Measurements from ENCODE around the gene ZNF784. TPM values are rescaled to one million over a fixed set of nuclear protein-coding genes. Genes with fewer than 3 reads are reported as not detected.

ZNF784 gene
- total RNA-seq, 2 experiments from 2014 or later: 3.6 to 3.7 TPM

DNA sequence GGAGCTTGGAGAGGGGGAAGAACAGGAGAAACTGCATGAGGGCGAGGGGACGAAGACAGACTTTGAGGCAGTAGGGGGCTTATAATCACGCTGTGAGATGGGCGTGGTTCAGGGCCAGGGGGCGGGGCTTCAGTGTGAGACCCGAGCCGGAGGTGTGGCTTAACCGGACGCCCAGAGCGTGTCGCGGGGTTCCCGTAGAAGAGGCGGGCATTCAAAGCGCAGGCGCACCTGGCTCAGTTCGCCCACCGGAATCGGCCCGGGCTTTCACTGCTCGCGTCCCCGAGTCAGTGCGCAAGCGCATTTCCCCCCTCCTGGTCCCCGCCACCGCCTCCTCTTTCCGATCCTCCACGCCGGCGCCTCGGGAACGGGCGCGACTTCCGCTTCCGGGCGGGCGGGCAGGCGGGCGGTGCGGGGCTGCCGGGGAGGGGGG is 19.1 kb downstream of the ZNF784 start:
- DNase-seq (peak; percentile 99), ATAC-seq (peak; percentile 86)
- Mint-ChIP-seq H3K4me1 (ENCODE audit: low read depth) (peaks cover 53% of the 10 kb centered on the region), H3K27me3 (no peaks in the 10 kb centered on the region), H3K27ac (peak overlapping the region; percentile 91), H3K9me3 (peaks cover 2% of the 10 kb centered on the region), H3K36me3 (ENCODE audit: low read depth) (peaks cover 30% of the 10 kb centered on the region), H3K4me3 (peak overlapping the region; percentile 80)
- intact Hi-C loops (cut with micrococcal nuclease): no loop called here
- CTCF ChIA-PET: interaction anchor here (1.0 to 2.4 kb wide), 18 partner anchors 12 to 138 kb away, joined by 3 to 22 read pairs (median 8); partner anchors contain the start of genes U2AF2 and ZNF784
- POLR2A ChIA-PET: interaction anchor here (1.0 to 2.5 kb wide), 6 partner anchors 8 to 214 kb away, joined by 3 to 26 read pairs (median 4); partner anchors contain the start of gene ZNF784
- TF ChIP-seq, protein P1, sequence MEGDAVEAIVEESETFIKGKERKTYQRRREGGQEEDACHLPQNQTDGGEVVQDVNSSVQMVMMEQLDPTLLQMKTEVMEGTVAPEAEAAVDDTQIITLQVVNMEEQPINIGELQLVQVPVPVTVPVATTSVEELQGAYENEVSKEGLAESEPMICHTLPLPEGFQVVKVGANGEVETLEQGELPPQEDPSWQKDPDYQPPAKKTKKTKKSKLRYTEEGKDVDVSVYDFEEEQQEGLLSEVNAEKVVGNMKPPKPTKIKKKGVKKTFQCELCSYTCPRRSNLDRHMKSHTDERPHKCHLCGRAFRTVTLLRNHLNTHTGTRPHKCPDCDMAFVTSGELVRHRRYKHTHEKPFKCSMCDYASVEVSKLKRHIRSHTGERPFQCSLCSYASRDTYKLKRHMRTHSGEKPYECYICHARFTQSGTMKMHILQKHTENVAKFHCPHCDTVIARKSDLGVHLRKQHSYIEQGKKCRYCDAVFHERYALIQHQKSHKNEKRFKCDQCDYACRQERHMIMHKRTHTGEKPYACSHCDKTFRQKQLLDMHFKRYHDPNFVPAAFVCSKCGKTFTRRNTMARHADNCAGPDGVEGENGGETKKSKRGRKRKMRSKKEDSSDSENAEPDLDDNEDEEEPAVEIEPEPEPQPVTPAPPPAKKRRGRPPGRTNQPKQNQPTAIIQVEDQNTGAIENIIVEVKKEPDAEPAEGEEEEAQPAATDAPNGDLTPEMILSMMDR (IDR thresholded peaks at IDR 0.05): no peak

DNA sequence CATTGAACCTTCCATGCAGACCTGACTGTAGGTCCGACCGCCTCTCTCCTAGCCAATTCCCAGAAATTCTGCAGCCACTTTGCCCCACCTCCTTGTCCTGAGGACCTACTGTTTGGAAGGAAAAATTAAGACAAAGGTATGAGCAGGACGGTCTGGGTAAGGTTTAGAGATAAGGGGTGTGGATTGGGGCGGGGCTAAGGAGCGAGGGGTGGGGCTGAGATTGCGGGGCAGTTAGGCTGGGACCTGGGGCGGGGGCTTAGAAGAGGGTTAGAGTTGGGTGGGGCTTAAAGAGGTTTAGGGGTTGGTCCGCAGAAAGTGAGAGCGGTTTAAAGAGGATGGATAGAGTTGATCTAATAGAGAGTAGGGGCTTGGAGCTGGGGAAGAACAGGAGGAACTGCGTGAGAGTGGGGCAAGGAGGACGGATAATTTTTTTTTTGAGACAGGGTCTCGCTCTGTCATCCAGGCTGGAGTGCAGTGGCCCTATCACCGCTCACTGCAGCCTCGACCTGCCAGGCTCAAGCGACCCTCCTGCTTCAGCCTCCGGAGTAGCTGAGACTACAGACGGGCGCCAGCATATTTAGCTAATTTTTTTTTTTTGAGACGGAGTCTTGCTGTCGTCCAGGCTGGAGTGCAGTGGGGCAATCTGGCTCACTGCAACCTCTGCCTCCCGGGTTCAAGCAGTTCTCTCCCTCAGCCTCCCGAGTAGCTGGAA is 20.6 kb downstream of the ZNF784 start:
- Mint-ChIP-seq H3K36me3 (ENCODE audit: low read depth) (peaks cover 24% of the 10 kb centered on the region), H3K27me3 (no peaks in the 10 kb centered on the region), H3K9me3 (peaks cover 2% of the 10 kb centered on the region), H3K4me3 (peak overlapping the region; percentile 80), H3K27ac (peak overlapping the region; percentile 91), H3K4me1 (ENCODE audit: low read depth) (peaks cover 50% of the 10 kb centered on the region)
- ChIA-PET POLR2A (interaction anchor here (0.8 to 1.2 kb wide), 4 partner anchors 9 to 213 kb away, joined by 3 read pairs; no protein-coding TSS in a partner anchor), CTCF (interaction anchor here (0.8 kb wide), 1 partner anchor 34 kb away, joined by 3 read pairs; no protein-coding TSS in a partner anchor)
- no peak for DNase-seq
- TF ChIP-seq, protein P1 (IDR thresholded peaks at IDR 0.05): no peak
- intact Hi-C loops (cut with micrococcal nuclease): no loop called here
- no peak for ATAC-seq

DNA sequence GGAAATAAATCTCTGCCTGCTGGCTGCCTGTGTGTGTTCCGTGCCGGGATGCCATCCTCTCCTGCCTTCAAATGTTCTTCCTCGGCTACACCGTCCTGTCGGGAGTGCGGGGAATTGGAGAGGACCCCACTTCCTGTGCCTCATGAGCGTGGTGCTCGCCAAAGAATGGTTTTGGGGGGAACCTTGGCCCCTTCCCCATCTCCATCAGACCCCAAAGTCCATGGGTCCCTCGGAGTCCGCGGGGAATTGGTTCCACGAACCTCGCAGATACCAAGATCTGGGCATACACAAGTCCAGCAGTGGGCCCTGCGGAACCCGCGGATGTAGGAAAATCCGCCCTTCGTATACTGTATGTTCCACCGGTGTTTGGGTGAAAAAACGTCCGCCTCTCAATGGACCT is 21.3 kb downstream of the ZNF784 start:
- peaks cover 2% of the 10 kb centered on the region for H3K9me3 Mint-ChIP-seq
- H3K4me1 Mint-ChIP-seq (ENCODE audit: low read depth): peaks cover 51% of the 10 kb centered on the region
- TF ChIP-seq, protein P1 (IDR thresholded peaks at IDR 0.05): no peak
- ChIA-PET CTCF (no interaction called here), POLR2A (no interaction called here)
- peak overlapping the region; percentile 32 for H3K27ac Mint-ChIP-seq
- peaks cover 24% of the 10 kb centered on the region for H3K36me3 Mint-ChIP-seq (ENCODE audit: low read depth)
- no peak for DNase-seq
- H3K27me3 Mint-ChIP-seq: no peaks in the 10 kb centered on the region
- intact Hi-C loops (cut with micrococcal nuclease): no loop called here
- H3K4me3 Mint-ChIP-seq: no peak overlapping the region
- no peak for ATAC-seq

DNA sequence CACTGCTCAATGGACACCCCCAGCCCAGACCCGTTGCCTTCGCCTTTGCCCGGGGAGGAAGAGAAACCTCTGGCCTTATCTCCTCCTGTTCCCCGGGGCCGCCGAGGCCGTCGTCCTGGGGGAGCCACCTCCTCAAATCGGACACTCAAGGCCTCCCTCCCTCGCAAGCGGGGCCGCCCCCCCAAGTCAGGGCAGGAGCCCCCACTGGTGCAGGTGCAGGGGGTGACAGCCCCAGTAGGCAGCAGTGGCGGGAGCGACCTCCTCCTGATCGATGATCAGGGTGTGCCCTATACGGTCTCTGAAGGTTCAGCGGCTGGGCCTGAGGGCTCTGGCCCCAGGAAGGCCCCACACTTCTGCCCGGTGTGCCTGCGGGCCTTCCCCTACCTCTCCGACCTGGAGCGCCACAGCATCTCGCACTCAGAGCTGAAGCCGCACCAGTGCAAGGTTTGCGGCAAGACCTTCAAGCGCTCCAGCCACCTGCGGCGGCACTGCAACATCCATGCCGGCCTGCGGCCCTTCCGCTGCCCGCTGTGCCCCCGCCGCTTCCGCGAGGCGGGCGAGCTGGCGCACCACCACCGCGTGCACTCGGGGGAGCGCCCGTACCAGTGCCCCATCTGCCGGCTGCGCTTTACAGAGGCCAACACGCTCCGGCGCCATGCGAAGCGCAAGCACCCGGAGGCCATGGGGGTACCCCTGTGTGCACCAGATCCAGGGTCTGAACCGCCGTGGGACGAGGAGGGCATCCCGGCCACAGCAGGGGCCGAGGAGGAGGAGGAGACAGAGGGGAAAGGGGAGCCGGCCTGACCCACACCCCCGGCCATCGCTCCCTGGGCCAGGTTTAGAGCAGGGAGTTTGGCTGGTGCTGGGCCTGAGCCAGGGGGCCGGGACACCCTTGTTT is 22.0 kb downstream of the ZNF784 start:
- CTCF ChIA-PET: no interaction called here
- Mint-ChIP-seq H3K4me1 (ENCODE audit: low read depth) (peaks cover 43% of the 10 kb centered on the region), H3K27ac (peak overlapping the region; percentile 84)

More for the DNA sequence above, 22.0 kb downstream of the ZNF784 start:
- DNase-seq (no peak), ATAC-seq (no peak)
- Mint-ChIP-seq H3K9me3 (peaks cover 2% of the 10 kb centered on the region), H3K27me3 (no peaks in the 10 kb centered on the region), H3K36me3 (ENCODE audit: low read depth) (peaks cover 23% of the 10 kb centered on the region), H3K4me3 (peak overlapping the region; percentile 88)
- TF ChIP-seq, protein P1 (IDR thresholded peaks at IDR 0.05): no peak
- POLR2A ChIA-PET: no interaction called here
- intact Hi-C loops (cut with micrococcal nuclease): no loop called here

All from activated CD8-positive, alpha-beta T cell treated with anti-CD3 and anti-CD28 coated beads for 36 hours (primary cell).